Duodenal mucosa (tissue), 2 donors: ENCODE data around the gene DOCK1.

ENCODE experiments used
- H3K27ac ChIP-seq: one replicate; pipeline ENCODE4 v1.7.0; 2013; ENCODE audit warnings: low read depth, low read length
- H3K27me3 ChIP-seq, 2 donors: one replicate each; pipeline ENCODE4 v1.7.0; 2013; ENCODE audit warnings: low read length in 2 of 2, control low read depth in 1 of 2; ENCODE audit not compliant: insufficient read depth in 2 of 2, control insufficient read depth in 1 of 2
- H3K36me3 ChIP-seq, 2 donors: one replicate each; pipeline ENCODE4 v1.7.0; 2013; ENCODE audit warnings: low read length in 2 of 2, control low read depth in 1 of 2; ENCODE audit not compliant: insufficient read depth in 2 of 2, control insufficient read depth in 1 of 2
- H3K4me1 ChIP-seq, 2 donors: one replicate each; pipeline ENCODE4 v1.7.0; 2013; ENCODE audit warnings: low read length in 2 of 2, control low read depth in 1 of 2; ENCODE audit not compliant: insufficient read depth in 2 of 2, control insufficient read depth in 1 of 2
- H3K4me3 ChIP-seq, 2 donors: one replicate each; pipeline ENCODE4 v1.7.0; 2013; ENCODE audit warnings: low read length in 2 of 2, low read depth in 1 of 2
- H3K9ac ChIP-seq, 2 donors: one replicate each; pipeline ENCODE4 v1.7.0; 2013; ENCODE audit warnings: low read length in 2 of 2, low read depth in 1 of 2
- H3K9me3 ChIP-seq, 2 donors: one replicate each; pipeline ENCODE4 v1.7.0; 2013; ENCODE audit warnings: low read length in 2 of 2, control low read depth in 1 of 2; ENCODE audit not compliant: control insufficient read depth in 1 of 2

Gene DOCK1

DNA sequence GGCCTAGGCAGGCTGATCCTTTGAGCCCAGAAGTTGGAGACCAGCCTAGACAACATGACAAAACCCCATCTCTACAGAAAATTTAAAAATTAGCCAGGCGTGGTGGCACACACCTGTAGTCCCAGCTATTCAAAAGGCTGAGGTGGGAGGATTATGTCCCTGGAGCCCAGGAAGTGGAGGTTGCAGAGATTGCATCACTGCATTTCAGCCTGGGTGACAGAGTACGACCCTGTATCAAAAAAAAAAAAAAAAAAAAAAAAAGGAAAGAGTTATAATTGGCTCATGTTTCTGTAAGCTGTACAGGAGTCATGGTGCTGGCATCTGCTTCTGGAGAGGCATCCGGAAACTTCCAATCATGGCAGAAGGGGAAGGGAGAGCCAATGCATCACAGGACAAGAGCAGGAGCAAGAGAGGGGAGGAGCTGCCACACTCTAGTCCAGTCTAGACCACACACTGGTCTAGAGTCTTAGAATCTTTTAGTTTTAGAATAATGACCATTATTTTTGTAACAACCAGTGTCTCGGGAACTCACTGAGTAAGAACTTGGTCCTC is 16.8 kb downstream of the DOCK1 start:
- H3K27ac ChIP-seq, result no peak overlapping the region
- H3K4me1 ChIP-seq, result peaks cover 0 to 11% of the 10 kb centered on the region in 2 donors
- no peaks in the 10 kb centered on the region for H3K36me3 ChIP-seq
- no peak overlapping the region for H3K9ac ChIP-seq
- H3K27me3 ChIP-seq, result no peaks in the 10 kb centered on the region
- H3K4me3 ChIP-seq, result no peak overlapping the region
- H3K9me3 ChIP-seq, result no peaks in the 10 kb centered on the region

DNA sequence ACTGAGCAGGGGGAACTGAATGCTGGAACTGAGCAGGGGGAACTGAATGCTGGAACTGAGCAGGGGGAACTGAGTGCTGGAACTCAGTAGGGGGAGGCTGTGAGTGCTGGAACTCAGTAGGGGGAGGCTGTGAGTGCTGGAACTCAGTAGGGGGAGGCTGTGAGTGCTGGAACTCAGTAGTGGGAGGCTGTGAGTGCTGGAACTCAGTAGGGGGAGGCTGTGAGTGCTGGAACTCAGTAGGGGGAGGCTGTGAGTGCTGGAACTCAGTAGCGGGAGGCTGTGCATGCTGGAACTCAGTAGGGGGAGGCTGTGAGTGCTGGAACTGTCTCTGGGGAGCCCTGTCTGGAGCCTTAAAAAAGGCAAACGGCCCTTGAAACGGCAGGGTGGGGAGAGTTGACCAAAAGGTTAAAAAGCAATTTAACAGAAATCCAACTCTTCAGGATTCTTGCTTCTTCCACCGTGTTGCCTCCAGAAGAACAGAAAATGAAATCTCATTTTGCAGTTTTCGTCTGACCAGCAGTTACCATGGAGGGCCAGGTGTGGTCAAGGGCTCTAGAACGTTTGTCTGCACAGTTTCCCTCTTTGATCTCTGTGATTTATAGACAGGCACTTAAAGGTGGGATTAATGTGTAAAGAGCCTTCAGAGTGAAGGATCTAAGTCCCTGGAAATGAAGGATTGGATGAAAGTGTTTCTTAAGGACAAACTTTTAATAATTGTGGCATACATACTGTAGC is 19.1 kb downstream of the DOCK1 start:
- Histone ChIP-seq H3K9ac (no peak overlapping the region), H3K4me3 (no peak overlapping the region), H3K4me1 (peaks cover 0 to 5% of the 10 kb centered on the region in 2 donors), H3K27me3 (no peaks in the 10 kb centered on the region), H3K36me3 (peaks cover 0 to 10% of the 10 kb centered on the region in 2 donors), H3K27ac (no peak overlapping the region), H3K9me3 (no peaks in the 10 kb centered on the region)

DNA sequence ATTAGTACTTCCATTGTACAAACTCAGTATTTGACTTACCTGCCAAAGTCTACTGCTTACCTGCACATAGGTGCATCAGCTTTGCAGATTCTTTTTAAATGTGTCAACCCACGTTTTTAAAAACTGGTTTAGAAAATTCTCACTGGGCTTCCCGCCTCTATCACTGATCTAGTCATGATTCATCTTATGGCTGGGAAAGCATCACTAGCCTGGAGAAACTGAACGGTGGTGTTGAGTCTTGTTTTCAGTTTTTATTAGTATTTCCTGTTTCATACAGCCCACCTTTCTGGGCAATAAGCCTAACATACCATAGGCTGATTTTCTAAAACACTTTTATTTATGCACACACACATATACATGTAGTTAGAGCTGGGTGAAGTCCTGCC is 19.7 kb downstream of the DOCK1 start:
- no peaks in the 10 kb centered on the region for H3K9me3 ChIP-seq

DNA sequence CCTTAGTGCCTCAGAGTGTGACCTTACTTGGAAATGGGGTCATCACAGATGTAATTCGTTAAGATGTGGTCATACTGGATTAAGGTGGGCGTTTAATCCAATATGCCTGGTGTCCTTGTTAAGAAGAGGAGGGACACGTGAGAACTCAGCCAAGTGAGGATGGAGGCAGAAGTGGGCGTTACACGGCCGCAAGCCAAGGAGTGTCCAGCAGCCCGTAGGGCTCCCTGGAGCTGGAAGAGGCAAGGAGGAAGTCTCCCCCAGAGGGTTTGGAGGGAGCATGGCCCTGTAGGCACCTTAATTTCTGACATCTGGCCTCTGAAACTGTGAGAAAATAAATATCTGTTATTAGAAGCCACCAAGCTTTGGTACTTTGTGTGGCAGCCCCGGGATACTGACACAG is 21.3 kb downstream of the DOCK1 start:
- peaks cover 0 to 10% of the 10 kb centered on the region in 2 donors for H3K36me3 ChIP-seq
- H3K27ac ChIP-seq, result no peak overlapping the region
- no peaks in the 10 kb centered on the region for H3K9me3 ChIP-seq
- H3K9ac ChIP-seq, result no peak overlapping the region
- H3K27me3 ChIP-seq, result no peaks in the 10 kb centered on the region
- H3K4me1 ChIP-seq, result peaks cover 12 to 14% of the 10 kb centered on the region in 2 donors
- H3K4me3 ChIP-seq, result no peak overlapping the region

More for the DNA sequence above, 19.7 kb downstream of the DOCK1 start:
- Histone ChIP-seq H3K27me3 (no peaks in the 10 kb centered on the region), H3K27ac (no peak overlapping the region), H3K36me3 (peaks cover 0 to 10% of the 10 kb centered on the region in 2 donors), H3K9ac (no peak overlapping the region), H3K4me1 (peaks cover 0 to 5% of the 10 kb centered on the region in 2 donors), H3K4me3 (no peak overlapping the region)

DNA sequence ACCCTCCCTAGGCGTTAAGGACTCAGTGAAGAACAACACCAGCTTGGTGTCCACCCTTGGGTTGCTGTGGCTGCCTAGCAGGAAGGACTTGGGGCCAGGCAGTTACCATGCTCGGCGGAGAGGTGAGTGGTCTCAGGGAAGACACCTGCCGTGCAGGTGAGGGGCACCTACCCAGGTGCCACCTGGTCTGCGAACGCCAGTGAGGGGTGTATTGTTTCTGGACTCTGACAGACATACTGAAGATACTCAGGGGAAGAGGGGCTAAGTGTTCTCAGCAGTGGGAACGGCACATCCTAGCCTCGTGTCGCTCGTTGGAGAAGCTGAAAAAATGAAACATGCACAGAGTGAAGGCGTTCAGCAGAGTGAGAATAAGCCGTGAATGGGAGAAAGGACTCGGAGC is 22.6 kb downstream of the DOCK1 start:
- Histone ChIP-seq H3K36me3 (peaks cover 0 to 12% of the 10 kb centered on the region in 2 donors), H3K27me3 (no peaks in the 10 kb centered on the region), H3K9me3 (no peaks in the 10 kb centered on the region), H3K4me1 (peaks cover 15 to 17% of the 10 kb centered on the region in 2 donors), H3K9ac (no peak overlapping the region), H3K27ac (no peak overlapping the region), H3K4me3 (no peak overlapping the region)

DNA sequence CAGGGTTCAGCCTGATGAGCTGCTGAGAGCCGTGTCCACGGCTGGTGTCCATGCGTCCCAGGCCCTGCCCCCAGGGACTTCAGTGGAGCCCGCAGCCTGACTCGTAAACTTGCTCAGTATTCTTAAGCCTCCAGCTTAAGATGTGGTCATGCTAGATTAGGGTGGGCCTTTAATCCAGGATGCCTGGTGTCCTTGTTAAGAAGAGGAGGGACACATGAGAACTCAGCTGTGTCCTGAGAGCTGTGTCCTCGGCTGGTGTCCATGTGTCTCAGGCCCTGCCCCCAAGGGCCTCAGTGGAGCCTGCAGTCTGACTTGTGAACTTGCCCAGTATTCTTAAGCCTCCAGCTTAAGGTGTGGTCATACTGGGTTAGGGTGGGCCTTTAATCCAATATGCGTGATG is 23.0 kb downstream of the DOCK1 start:
- Histone ChIP-seq H3K27ac (no peak overlapping the region), H3K27me3 (no peaks in the 10 kb centered on the region), H3K9me3 (no peaks in the 10 kb centered on the region), H3K4me1 (peaks cover 15 to 17% of the 10 kb centered on the region in 2 donors), H3K9ac (no peak overlapping the region), H3K4me3 (no peak overlapping the region), H3K36me3 (peaks cover 0 to 12% of the 10 kb centered on the region in 2 donors)

DNA sequence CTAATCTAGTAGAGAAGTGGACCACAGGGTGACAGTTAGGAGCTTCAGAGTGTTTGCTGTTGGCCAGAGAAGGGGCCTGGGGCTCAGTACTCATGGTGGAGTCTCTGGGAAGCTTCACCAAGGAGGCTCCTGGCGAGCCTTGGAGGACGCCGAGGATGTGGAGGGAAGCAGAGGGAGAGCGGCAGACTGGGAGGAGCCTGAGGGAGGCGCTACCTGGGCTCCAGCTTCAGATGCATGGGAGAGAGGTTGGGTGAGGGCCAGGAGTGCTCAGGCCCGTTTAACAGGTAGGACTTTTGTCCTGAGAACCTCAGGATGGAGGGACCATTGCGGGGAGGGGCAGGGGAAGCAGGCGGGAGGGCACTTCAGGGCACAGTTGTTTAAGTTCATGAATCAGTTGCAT is 24.2 kb downstream of the DOCK1 start:
- no peak overlapping the region for H3K27ac ChIP-seq
- peaks cover 15 to 16% of the 10 kb centered on the region in 2 donors for H3K4me1 ChIP-seq
- H3K9ac ChIP-seq, result no peak overlapping the region
- H3K36me3 ChIP-seq, result peaks cover 0 to 12% of the 10 kb centered on the region in 2 donors
- no peaks in the 10 kb centered on the region for H3K9me3 ChIP-seq
- no peak overlapping the region for H3K4me3 ChIP-seq
- H3K27me3 ChIP-seq, result no peaks in the 10 kb centered on the region

DNA sequence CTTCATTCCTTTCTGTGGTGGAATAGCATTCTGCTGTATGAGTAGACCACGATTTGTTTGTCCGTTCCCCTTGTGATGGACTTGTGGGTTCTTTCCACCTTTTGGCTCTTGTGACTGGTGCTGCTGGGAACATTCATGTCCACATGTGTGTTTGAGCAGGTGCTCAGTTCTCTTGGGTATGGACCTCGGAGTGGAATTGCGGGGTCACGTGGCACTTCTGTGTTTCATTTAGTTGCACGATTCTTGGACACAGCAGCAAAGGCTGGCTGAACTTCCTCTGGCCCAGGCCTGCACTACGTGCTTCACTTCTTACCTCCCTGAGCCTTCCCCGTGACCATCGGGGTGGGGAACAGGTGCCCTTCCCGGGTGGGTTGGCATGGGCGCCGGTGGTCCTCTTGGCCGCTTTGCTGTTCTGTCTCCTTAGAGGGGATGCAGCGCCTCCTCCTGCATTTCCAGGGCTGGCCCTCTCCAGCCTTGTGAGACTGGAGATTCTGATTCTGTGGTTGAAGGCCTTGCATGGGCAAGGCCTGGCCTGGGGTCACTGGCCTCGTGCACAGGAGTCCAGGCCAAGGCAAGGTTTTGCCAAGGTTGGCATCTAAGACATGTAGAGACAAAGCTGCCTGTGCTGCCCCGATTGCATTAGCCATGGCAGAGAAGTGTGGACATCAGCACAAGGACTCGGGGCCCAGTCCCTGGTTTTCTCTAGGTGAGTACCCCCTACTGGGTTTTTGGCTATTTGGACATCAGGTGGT is 25.1 kb downstream of the DOCK1 start:
- Histone ChIP-seq H3K4me3 (no peak overlapping the region), H3K9me3 (no peaks in the 10 kb centered on the region), H3K27ac (no peak overlapping the region), H3K4me1 (peaks cover 12 to 15% of the 10 kb centered on the region in 2 donors), H3K9ac (no peak overlapping the region), H3K27me3 (no peaks in the 10 kb centered on the region), H3K36me3 (peaks cover 0 to 12% of the 10 kb centered on the region in 2 donors)

DNA sequence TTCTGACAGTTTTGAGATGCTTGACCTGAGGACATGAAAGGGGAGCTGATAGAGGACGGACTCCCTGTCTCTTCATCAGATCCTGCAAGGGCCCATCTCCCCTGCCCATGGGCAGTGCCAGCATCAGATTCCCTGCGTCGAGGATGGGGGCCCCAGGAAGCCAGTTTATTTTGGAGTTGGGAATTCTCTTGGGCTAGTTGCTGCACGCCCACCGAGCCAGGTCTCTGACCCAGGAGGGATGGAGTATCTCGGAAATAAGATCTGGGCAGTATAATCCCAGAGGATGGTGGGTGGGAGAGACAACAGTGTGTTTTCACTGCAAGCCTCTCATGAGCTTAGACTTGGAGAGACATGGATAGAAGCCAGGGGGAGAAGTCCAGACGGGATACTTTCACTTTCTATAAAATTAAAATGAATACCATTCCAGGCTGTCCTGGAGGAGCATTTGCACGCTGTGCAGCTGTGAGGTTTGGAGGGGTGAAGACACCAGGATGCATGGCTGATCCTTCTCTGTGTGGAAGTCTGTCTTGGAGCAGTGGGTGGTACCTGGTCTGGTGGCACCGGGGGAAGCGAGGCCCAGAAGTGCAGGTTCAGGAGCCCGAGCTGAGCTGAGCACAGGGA is 25.8 kb downstream of the DOCK1 start:
- Histone ChIP-seq H3K27me3 (no peaks in the 10 kb centered on the region), H3K4me3 (peak overlapping the region in 1 of 2 donors; percentile 54), H3K9ac (peak overlapping the region in 1 of 2 donors; percentile 6), H3K4me1 (peaks cover 12 to 15% of the 10 kb centered on the region in 2 donors), H3K27ac (no peak overlapping the region), H3K36me3 (peaks cover 0 to 12% of the 10 kb centered on the region in 2 donors), H3K9me3 (no peaks in the 10 kb centered on the region)

DNA sequence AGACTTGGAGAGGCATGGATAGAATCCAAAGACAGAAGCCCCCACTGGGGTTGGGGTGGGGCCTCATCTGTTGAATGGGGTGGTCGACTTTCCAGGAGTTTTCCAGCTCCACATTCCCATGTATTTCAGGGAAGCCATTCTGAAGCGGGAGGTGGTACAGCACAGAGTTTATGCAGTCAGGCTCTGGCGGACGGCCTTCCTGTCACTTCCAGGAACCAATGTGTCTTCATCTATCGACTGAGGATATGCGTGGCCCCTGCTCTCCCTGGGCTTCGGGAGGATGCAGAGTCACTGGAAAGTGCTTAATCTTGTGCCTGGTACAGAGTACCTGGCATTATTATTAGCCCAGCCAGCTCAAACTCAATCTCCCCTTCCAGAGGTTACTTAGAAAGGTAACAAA is 26.3 kb downstream of the DOCK1 start:
- H3K9ac ChIP-seq, result peak overlapping the region in 1 of 2 donors; percentile 6
- H3K4me1 ChIP-seq, result peaks cover 12 to 15% of the 10 kb centered on the region in 2 donors
- no peak overlapping the region for H3K27ac ChIP-seq
- H3K27me3 ChIP-seq, result no peaks in the 10 kb centered on the region
- H3K9me3 ChIP-seq, result no peaks in the 10 kb centered on the region
- H3K4me3 ChIP-seq, result peak overlapping the region in 1 of 2 donors; percentile 54
- H3K36me3 ChIP-seq, result peaks cover 0 to 12% of the 10 kb centered on the region in 2 donors
